GM10847 (cell line): ENCODE measurements around the gene HMBS.

Source experiments
- POLR2A ChIP-seq: IDR thresholded peaks from 2 replicates; pipeline ENCODE4 v1.6.1; 2011; ENCODE audit not compliant: insufficient read length; ENCODE audit errors: extremely low read depth

The HMBS gene

GRCh38 chr11:119062779-119063178 lies 21.9 kb upstream of the HMBS start:
- TF ChIP-seq POLR2A: no peak

- TF ChIP-seq POLR2A: no peak
Observed at GRCh38 chr11:119065369-119065768, 19.3 kb upstream of the HMBS start.

DNA sequence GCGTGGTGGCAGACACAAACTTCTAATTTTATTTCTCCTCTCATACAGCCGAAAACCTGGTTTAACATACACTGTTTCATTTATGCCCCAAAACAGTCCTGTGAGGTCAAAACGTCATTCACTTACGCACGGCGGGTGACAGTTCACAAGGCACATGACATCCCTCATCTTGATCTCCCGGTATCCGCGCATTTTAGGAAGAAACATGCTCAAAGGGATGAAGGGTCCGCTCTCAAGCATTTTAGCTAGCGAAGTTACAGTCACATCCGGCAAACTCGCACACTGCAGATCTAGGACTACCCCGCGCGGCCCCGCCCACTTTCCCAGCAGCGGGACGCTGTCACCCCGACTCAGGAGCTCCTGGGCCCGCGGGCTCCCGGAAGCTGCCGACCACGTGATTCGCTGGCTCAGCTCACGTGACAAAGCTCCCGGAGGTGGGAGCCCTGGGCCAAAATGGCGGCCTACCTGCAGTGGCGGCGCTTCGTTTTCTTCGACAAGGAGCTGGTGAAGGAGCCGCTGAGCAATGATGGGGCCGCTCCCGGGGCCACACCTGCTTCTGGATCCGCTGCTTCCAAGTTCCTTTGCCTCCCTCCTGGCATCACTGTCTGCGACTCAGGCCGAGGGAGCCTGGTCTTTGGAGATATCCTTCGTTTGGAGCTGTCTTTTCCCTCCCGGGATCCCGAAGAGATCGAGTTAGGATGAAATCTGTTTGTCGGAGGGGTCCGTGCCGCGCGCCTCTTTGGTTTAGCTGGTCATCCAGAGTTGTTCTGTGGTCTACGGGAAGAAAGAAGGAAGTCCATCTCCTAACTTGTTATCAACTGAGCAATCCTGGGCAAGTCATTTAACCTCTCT lies 17.1 kb upstream of the HMBS start, which contains the start of gene VPS11:
Gene VPS11 (plus strand): TSS at position 448 of the 852 bp plus-strand sequence. CDS start 6 bp downstream, at position 454.
- TF ChIP-seq POLR2A: peak; percentile 82

DNA sequence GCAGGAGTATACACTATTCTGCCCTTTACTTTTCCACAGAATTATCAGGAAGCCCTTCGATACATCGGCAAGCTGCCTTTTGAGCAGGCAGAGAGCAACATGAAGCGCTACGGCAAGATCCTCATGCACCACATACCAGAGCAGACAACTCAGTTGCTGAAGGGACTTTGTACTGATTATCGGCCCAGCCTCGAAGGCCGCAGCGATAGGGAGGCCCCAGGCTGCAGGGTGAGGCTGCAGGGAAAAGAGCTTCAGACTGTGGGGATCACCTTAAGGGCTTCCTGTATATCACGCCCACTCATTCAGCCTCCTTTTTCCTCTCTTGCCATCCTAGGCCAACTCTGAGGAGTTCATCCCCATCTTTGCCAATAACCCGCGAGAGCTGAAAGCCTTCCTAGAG lies 6.8 kb upstream of the HMBS start:
- TF ChIP-seq POLR2A: no peak

GRCh38 chr11:119078675-119079420 lies 5.8 kb upstream of the HMBS start:
- no peak for TF ChIP-seq POLR2A

GRCh38 chr11:119081682-119082260 lies 2.9 kb upstream of the HMBS start:
- TF ChIP-seq POLR2A: no peak

DNA sequence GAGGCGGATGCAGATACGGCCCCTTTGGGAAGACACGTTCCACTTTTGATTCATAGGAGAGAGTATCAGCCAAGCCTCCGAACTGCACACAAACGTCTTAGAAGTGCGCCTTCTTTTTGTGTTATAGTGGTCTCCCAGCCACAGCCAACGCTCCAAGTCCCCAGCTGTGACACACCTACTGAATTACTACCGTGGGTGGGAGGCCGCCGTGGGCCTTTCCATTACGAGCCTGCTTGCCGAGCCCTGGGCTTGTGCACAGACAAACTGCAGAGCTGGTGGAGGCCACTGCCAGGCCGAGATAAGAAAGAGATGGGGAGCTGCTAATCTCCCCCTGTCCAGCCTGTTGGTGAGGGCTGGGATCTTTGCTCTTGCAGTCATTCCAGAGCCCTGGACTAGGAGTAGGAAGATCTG lies 761 bp downstream of the HMBS start:
- no peak for TF ChIP-seq POLR2A

- TF ChIP-seq POLR2A: no peak
Observed at GRCh38 chr11:119087123-119087522, 2.4 kb downstream of the HMBS start.

DNA sequence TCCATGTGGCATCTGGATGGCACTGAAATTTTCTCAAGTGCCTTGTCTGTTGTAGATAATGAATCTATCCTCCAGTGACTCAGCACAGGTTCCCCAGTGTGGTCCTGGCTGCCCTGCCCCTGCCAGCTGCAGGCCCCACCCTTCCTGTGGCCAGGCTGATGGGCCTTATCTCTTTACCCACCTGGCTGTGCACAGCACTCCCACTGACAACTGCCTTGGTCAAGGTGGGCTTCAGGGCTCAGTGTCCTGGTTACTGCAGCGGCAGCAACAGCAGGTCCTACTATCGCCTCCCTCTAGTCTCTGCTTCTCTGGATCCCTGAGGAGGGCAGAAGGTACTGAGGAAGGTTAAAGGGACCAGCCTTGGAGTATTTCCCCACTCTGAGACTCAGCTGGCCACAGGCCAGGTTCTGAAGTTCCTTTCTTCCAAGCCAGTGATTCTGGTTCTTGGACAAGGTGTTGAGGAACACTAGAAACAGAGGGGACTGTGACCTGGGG lies 3.1 kb downstream of the HMBS start:
- no peak for TF ChIP-seq POLR2A

GRCh38 chr11:119088406-119088805 lies 3.7 kb downstream of the HMBS start:
- TF ChIP-seq POLR2A: no peak

DNA sequence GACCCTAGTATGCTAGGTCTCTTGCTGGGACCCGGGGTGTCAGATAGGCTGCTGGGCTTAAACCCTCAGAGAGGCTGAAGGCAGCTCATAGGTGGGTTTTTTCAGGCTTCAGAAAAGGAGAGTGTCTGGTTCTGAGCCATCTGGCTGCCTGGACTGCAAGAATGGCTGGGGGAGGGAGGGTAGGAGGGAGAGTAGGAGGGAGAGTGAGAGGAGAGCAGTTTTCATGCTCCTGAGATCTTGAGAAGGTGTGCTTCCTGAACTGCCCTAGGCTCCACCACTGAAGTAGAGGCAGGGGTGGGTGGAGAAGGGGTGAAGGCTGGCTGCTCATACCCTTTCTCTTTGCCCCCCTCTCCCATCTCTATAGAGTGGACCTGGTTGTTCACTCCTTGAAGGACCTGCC lies 4.6 kb downstream of the HMBS start:
- no peak for TF ChIP-seq POLR2A

GRCh38 chr11:119091178-119091577 lies 6.5 kb downstream of the HMBS start:
- no peak for TF ChIP-seq POLR2A

GRCh38 chr11:119091966-119092879 lies 7.5 kb downstream of the HMBS start:
- TF ChIP-seq POLR2A: no peak
